GM21381 (cell line): ENCODE data around the gene MYOG.

Source experiments
- ATAC-seq: cut with Tn5 transposase; IDR thresholded peaks from one replicate; pipeline ENCODE4 v1.9.1; 2021; ENCODE audit warnings: mild to moderate bottlenecking, moderate library complexity; ENCODE audit not compliant: unreplicated experiment

The MYOG gene

DNA sequence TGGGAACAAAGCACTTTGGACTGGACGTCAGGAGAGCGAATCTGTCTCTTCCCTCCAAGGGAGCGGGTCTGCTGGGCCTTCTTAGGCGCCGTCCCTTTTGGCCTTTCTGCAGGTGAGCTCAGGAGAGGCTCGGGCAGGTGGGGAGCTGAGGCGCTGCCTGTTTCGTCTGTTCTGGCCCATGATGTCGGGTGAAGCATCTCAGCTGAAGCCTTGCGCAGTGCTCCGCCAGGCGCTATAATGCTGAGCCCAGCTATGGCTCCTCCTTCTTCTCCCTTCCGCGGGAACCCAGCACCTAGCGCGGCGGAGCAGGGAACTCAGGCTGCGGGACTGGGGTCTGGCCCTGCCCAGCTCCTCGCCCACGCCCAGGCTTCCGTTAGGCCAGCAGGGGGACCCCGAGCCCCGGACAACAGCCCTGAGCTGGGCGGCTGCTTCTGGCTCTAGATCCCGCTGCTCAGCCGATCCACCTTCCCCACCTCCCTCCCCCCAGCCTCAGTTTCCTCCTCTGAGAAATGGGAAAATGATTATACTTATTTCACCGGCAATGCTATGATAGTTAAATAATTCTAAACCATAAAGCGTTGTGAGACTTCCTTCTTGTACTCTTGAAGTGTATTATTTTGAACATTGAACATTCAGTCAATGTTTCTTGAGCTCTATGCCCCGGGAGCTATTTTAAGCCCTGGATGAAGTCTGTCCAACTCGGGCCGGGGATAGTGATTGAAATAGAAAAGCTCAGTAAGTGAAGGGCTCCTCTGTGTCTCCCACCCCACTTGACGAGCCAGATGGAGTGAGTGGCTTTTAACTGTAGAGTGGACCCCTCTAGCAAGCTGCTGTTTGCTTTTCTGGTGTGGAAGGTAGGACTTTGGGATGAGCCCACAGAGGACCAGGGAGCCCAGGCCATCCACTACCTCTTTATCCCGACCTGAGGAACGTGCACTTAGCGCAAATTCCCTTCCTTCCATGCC, 32.1 kb upstream of the MYOG start:
- no peak for ATAC-seq

DNA sequence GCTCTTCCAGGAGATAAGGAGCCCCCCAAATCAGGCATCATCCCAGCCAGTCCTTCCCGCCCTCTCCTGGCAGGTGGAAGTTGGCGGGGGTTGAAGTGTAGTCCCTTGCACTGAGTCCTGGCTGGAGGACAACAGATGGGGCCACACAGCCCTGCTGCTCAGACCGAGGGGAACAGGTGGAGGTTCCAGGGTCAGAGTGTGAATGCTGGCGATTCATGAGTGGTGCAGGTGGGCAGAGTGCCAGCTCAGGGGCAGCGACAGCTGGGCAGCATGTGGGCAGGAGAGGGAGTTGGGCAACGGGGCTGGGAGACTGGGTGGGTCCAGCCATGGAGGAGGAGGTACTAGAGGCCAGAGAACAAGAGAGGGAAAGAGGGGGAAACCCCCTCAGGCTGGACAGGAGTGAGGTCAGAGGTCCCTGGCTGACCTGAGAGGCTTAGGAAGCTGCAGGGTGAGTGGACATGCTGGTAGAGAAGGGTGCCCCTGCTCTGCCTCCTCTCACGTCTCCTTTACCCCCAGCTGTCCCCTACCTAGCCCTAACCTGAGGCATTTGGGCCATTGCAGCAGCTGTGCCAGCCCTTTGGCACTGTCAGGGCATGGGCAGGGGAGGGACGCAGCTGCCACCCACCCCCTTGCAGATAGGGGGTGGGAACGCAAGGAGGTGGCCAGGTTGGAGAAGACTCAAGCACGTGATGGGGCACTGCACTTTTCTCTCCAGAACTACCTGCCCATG, 30.4 kb upstream of the MYOG start:
- no peak for ATAC-seq

DNA sequence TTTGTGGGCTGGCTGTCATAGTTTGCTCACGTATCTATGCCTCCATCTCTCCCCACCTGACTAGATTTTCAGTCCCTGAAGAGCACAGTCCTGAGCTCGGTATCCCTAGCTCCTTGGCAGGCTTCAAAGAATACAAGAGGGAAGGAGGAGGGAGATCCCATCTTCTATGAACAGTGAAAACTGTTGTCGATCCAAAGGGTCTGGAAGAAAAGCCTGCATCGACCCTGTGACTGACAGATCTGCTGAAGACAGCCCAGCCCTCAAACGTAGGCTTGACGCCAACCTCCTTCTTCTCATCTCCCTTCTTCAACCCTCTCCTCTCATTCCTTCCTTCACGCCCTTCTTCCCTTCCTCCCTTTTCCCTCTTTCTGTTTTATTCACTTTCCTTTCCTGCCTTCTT, 28.4 kb upstream of the MYOG start:
- ATAC-seq = no peak

DNA sequence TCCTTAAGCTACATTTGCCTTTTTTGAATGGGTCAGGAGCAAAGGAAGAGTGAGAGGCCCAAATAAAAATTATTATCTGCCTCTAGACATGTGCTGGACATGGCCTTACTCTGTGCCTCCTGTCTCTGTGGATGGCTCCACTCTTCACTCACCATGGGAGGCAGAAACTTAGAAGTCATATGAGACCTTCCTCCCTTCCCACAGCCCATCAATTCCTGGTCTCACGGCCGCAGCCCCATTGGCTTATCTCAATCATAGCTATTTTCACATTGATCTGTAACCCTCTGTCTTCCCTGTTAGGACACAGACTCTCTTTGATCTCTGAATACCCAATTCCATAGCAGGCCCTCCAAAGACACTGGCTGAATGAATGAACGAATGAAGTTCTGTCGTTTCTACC, 27.5 kb upstream of the MYOG start:
- no peak for ATAC-seq

DNA sequence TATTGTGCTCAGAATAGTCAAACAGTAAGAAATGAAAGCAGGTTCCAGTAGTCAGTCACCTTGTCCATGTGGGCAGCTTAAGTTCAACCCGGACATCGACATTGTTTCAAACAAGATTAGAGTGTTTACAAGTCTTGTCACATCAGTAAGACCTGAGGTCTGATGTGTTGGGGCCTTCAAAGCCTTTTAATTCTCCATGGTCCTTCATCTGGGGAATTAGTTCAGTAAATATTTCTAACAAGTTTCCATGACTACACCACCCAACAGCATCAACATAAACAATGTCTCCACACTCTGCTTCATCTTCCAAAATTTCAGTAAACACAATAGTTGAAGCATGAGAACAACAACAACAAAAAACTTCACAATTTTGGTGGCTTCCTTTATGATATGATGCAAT, 26.7 kb upstream of the MYOG start:
- ATAC-seq = no peak

DNA sequence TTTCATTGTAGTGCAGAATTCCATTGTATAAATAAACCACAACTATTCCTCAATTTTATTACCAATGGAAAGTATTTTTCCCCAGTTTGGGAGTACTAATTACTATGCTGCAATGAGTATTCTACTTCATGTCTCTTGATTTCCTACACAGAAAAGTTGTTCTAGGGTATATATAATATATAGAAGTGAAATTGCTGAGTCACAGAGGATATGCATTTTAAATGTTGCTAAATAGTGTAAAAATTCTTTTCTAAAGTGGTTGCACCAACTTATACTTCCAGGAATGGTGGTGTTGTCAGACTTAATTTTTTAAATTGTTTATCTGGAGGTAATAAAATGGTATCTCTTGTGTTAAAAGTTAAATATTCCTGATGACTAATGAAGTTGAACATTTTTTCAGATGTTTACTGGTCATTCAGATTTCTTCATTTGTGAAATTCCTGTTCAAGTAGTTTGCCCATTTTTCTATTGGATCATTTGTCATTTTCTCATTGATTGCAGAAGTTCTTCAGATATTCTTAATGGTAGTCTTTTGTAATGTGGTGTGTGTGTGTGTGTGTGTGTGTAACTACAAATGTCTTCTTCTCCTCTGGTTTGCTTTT, 19.1 kb upstream of the MYOG start:
- no peak for ATAC-seq

DNA sequence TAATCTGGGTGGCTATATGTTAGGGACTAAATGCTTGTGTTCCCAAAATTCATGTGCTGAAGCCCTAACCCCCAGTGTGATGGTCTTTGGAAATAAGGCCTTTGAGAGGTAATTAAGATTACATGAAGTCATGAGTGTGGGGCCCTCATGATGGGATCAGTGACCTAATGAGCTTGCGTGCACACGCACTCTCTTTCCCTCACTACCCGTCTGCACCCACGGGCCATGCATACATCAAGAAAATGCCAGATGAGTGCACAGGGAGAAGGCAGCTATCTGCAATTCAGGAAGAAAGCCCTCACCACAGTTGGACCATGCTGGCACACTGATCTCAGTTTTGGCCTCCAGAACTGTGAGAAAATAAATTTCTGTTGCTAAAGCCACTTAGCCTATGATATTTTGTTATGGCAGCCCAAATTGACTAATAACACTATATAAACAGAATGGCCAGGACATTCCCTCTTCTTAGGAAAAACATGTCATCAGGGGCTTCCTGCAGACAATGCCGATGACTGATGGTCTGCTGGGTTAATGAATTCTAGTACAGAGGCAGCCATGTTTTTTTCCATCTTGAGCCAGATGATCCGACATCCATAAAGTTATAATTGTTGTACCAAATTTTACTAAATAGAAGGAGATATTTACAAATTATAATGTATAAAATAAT, 18.1 kb upstream of the MYOG start:
- no peak for ATAC-seq

DNA sequence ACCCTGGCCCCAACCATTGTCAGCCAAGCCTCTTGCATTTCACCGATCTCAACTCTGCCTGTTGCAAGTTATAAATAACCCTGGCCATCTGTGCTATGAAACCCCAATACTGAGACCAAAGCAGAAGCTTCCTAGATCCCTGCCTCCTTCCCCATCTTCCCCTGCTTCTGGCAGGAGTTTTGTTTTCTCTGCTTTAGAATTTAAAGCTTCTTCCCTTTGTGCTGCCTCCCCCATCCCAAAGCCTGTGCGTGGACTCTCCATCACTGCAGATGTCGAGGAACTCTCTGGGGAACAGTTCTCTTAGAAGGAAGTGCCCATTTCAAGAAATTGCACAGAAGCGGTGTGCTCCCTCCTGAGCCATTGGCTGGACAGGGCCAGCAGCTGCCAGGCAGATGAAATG, 17.4 kb upstream of the MYOG start:
- no peak for ATAC-seq

DNA sequence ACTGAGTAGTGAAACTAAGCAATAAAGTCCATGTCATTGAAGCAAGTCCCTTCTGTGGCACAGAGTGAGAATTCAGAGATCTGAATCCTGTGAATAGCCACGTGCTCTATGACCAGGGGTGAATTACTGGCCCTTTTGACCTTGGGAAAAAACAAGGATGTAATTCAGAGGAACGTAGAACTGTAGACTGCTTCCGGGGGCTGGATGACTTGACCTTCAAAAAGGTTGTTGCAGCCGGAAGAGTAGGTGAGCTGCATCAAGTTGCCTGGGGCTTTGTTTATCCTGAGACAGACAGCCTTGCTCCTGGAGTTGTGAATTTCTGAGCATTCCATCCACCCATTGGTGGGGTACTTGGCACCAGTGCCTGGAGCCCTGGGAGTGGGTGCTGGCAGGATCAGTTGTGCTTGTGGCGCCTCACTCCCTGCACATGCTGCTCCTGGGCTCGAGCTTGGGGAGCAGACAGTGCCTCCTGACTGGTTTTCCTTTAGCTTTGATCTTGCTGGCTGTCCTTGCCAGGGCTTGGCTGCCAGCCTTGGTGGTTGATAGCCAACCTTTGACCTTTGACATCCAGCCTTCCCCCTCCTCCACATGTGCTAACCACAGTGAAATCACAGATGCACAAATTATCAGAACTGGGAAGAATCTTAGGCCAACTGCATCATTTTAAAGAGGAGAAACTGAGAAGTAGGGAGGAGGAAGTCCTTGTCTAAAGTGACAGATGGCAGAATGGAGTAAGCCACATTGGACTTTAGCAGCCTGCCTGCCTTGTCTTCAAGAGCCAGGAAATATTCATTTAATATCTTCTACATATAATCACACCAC, 16.2 kb upstream of the MYOG start:
- no peak for ATAC-seq

DNA sequence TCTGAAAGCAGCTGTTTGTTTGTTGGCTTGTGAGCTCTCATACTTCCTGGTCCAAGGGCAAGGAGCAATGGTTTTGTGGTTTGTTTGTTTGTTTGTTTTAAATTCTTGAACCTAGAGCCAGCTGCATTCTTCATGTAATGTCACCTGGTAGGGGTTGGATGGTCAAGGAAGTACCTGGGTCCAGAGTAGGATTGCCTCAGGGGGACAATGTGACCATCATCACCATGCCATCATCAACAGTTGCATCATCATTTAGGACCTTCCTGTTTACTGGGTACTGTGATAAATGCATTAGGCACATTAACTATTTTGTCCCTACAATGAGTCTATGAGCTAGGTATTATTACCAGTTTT, 14.7 kb upstream of the MYOG start:
- ATAC-seq = no peak

DNA sequence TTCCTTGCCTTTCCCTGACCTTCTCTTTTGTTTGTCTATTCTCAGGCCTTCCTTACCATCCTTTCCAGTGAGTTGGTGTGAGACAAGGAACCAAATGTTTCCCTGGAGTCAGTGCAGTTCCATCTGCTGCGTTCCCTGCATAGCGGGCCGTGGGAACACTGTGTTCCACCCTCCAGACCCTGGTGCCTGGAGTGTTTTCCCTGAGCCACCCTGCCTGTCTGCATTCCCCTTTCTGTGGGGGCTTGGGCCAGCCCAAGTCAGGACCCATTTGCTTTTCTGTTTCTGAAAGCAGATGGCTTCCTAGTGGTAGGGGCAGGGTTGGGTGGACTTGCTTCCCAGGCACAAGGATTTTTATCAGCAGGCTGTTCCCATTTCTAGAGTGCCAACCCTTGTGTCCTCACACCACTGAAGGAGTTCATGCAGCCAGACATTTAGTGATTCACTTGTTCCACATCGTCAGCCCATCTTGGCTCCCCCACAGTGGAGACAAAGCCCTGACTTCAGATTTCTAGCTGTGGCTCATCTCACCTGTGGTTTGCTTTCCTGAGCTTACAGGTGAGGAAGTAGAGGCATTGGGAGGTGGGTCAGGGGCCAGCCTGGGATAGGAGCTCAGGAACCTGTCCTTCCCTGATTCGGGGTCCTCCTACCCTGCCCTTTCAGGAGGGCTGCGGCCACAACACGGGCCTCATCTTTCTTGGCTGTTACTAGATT, 14.1 kb upstream of the MYOG start:
- no peak for ATAC-seq

DNA sequence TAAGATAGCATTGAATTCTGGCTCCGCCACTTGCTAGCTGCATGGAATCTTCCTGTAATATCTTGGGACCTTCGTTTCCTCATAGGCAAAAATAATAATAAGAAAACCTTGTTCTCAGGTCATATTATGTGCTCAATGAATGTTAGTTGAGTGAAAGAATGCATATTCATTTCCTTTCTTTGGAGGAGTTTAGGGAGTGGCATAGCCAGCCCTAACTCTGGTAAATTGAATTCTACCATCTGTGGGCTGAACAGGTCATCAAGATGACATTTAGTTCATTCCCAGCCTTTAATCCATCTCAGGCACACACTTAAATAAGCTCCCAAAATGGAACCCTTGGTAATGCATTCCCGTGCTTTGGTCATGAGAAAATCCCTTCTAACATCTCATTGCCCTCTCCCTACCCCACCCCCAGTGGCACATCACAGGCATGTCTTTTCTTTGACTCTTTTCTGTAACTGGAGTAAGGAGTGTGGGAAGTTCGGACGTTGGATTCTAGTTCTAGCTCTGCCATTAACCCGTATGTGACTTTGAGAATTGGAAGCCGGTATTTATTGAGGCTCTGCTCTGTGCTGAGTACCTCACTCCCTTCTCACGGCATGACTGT, 13.2 kb upstream of the MYOG start:
- ATAC-seq = no peak

DNA sequence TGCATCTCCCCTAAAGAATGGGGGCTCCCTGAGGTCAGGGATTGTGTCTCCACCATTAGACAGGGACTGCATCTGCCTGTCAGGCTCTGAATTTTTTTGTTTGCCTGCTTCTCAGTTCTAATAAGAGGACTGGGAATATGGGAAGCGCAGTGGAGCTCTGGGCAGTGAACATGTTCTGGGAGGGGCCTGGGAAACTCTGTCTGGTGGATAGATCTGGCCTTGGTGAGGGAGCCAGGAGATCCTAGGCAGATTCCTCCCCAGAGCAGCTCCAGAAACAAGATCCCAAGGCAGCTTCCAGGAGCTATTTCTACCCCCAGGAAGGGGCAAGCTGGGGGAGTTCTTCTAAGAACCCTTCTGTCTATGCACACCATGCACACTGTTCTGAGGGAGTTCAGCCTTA, 12.6 kb upstream of the MYOG start:
- ATAC-seq = no peak

DNA sequence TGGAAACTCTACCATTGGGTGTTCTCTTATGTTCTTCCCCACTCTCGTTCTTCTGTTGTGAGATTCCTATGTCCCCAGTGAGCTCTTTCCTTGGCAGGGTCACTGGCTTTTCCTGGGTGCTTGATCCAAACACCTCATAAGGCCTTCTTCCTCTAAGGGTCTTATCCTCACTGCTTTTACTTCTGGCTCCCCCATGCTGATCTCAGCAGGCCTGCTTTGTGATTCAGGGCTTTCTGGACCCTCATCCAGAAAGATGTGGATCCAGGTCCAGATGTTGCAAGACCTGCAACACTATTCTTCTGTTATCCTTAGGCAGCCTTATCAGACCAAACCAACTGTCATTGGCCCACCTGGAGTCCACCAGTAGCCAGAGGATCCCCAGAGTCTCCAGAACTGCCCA, 11.2 kb upstream of the MYOG start:
- no peak for ATAC-seq

DNA sequence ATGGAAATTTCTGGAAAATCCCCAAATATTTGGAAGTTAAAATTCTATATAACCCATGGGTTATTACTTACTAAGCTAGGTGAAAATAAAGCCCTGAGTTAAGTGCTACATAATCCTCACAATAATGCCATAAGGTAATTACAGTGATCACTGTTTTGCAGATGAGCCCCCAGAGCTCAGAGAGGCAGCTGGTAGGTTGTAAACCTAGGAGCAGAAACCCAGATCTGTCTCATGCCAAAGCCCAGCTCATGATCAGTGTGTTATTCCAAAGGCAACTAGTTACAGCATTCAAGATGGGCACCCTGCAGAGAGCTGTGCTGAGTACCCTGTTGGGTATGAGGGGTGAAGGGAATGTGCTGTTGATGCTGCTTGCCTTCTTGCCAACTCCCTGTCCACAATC, 10.8 kb upstream of the MYOG start:
- ATAC-seq = no peak

DNA sequence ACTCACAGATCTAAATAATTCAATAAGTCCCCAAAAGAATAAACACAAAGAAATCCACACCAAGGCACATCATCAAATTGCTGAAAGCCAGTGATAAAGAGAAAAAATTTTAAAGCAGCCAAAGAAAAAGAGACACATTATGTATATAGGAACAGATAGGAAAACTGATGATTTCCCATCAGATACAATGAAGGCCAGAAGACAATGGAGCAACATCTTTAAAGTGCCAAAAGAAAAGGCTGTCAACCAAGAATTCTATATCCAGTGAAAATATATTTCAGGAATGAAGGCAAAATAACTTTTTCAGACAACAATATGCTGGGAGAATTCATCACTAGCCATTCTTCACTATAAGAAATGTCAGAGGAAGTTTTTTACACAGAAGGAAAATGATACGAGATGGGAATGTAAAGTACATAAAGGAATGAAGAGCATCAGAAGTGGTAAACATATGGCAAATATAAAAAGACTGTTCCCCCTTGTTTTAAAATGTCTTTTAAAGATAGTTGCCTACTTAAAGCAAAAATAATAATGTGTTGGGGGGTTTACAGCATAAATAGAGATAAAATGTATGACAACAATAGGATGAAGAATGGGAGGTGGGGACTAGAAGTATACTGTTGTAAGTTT, 9.4 kb upstream of the MYOG start:
- ATAC-seq = no peak

DNA sequence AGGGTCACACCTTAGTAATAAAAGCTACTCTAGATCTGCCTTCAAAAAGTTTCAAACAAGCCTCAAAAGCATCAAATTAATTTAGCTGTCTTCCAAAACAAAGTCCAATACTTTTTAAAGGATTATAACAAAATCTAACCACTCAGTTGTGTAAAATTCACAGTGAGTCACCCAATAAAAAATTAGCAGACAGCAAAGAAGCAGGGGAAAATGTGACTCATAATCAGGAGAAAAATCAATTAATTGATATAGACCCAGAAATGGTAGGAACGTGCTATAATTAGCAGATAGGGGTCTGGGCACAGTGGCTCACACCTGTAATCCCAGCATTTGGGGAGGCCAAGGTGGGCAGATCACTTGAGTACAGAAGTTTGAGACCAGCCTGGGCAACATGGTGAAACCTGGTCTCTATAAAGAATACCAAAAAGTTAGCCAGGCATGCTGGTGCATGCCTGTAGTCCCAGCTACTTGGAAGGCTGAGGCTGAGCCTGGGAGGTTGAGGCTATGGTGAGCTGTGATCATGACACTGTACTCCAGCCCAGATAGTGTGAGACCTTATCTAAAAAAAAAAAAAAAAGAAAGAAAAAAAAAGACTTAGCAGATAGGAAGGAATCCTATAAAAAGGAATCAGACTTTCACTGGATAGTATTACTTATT, 8.1 kb upstream of the MYOG start:
- ATAC-seq = no peak

DNA sequence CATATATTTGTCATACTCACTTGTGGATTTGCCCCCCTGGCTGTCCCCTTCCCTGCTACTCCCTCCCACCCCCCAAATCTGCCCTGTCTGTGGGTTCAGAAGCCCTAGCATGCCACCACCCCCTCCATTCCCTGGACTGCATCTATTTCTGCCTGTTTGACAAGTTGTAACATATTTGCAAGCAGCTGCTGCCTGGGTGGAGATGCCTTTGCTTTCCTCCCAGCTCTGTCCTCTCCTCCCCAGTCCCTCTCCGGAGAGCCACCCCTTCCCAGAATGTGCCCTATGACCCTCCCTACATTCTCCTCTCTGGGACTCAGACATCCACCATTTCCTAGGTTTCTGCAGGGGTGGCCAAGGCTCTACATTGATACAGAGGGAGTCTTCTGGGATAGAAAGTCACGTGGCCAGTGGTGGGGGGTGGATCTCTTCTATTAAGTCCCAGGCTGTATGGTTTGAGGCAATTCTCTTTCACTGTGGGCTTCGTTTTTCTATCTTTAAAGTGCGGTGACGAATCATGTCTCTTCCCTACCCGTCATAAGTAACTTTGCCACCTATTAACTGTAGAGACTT, 6.0 kb upstream of the MYOG start:
- ATAC-seq = no peak
